ENCODE measurements around the gene GOT2. TPM values are rescaled to one million over a fixed set of nuclear protein-coding genes. Genes with fewer than 3 reads are reported as not detected.
"Not testable (repeated sequence)": the region's sequence is repeated elsewhere in the genome, so short reads cannot be mapped to it uniquely, and the experiment has no call there.

Gene GOT2
- total RNA-seq, 1 donor from 2014 or later: 106 TPM

DNA sequence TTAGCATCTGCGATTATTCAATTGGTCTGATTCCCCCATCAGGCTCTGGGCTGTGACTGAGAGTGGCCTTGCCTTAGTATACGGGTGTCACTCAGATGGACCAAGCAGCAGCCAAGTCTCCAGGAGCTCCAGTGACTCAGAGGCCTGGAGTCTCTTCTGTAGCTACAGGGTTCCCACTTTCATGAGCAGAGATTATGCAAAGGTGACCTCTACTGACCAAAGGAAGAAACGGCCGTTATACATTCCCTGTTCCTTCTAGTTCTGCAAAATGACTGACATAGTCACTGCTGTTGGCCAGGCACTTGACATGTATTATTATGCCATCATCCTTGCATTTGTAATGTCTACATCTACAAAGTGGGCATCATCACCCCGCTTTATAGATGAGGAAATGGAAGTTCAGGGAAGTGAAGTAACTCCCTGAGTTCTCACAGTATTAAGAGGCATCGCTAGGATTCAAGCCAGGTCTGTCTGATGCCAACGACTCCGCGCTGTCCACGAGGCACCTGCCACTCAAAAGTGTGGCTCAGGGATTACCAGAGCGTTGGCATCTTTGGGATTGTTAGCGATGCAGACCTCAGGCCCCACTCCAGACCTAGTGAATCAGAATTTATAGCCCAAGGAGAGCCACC lies 72.8 kb downstream of the GOT2 start:
- no peaks in the 10 kb centered on the region for H3K79me2 ChIP-seq (ENCODE audit: insufficient read depth, low read length)
- H3K4me2 ChIP-seq (ENCODE audit: low read length): no peak overlapping the region
- Mint-ChIP-seq H3K27me3 (ENCODE audit: low read depth, unreplicated experiment) (peaks cover 3% of the 10 kb centered on the region), H3K27ac (ENCODE audit: unreplicated experiment) (peak overlapping the region; percentile 53), H3K4me1 (ENCODE audit: low read depth, unreplicated experiment) (peaks cover 4% of the 10 kb centered on the region), H3K36me3 (ENCODE audit: low read depth, unreplicated experiment) (no peaks in the 10 kb centered on the region), H3K4me3 (ENCODE audit: unreplicated experiment) (no peak overlapping the region), H3K9me3 (ENCODE audit: unreplicated experiment) (no peaks in the 10 kb centered on the region)
- DNase-seq (ENCODE audit: low read depth) (peak; percentile 77), FAIRE-seq (peak; percentile 95)
- H3K36me3 ChIP-seq (ENCODE audit: insufficient read depth, low read length): no peaks in the 10 kb centered on the region
- no peak overlapping the region for H3K27ac ChIP-seq (ENCODE audit: low read depth, low read length)
- no peaks in the 10 kb centered on the region for H3K9me3 ChIP-seq (ENCODE audit: insufficient read depth, low read depth, low read length)
- H3K4me1 ChIP-seq (ENCODE audit: insufficient read depth, low read length): no peaks in the 10 kb centered on the region
- H4K20me1 ChIP-seq (ENCODE audit: insufficient read depth, low read length): no peaks in the 10 kb centered on the region
- H3K4me3 ChIP-seq (ENCODE audit: insufficient read depth, low read depth, low read length): no peak overlapping the region
- no peak overlapping the region for H3K9ac ChIP-seq (ENCODE audit: low read length)
- TF ChIP-seq EZH2 (IDR thresholded peaks at IDR 0.05; ENCODE audit: insufficient read depth, low read length): no peak
- TF ChIP-seq, protein P1, sequence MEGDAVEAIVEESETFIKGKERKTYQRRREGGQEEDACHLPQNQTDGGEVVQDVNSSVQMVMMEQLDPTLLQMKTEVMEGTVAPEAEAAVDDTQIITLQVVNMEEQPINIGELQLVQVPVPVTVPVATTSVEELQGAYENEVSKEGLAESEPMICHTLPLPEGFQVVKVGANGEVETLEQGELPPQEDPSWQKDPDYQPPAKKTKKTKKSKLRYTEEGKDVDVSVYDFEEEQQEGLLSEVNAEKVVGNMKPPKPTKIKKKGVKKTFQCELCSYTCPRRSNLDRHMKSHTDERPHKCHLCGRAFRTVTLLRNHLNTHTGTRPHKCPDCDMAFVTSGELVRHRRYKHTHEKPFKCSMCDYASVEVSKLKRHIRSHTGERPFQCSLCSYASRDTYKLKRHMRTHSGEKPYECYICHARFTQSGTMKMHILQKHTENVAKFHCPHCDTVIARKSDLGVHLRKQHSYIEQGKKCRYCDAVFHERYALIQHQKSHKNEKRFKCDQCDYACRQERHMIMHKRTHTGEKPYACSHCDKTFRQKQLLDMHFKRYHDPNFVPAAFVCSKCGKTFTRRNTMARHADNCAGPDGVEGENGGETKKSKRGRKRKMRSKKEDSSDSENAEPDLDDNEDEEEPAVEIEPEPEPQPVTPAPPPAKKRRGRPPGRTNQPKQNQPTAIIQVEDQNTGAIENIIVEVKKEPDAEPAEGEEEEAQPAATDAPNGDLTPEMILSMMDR (IDR thresholded peaks at IDR 0.05; ENCODE audit: insufficient read depth, low read depth, low read length): peak; percentile 68
- H2AFZ ChIP-seq (ENCODE audit: low read depth, low read length): no peak overlapping the region
- no peaks in the 10 kb centered on the region for H3K27me3 ChIP-seq (ENCODE audit: insufficient read depth, low read length)

- not testable (repeated sequence) for H4K20me1 ChIP-seq (ENCODE audit: insufficient read depth, low read length); FAIRE-seq; H3K9ac ChIP-seq (ENCODE audit: low read length)
Measured at GRCh38 chr16:58659911-58660310, 74.2 kb downstream of the GOT2 start.

GRCh38 chr16:58658796-58659211 lies 75.3 kb downstream of the GOT2 start:
- Mint-ChIP-seq H3K4me1 (ENCODE audit: low read depth, unreplicated experiment) (peaks cover 4% of the 10 kb centered on the region), H3K36me3 (ENCODE audit: low read depth, unreplicated experiment) (no peaks in the 10 kb centered on the region), H3K27me3 (ENCODE audit: low read depth, unreplicated experiment) (peaks cover 7% of the 10 kb centered on the region), H3K4me3 (ENCODE audit: unreplicated experiment) (no peak overlapping the region), H3K9me3 (ENCODE audit: unreplicated experiment) (no peaks in the 10 kb centered on the region), H3K27ac (ENCODE audit: unreplicated experiment) (no peak overlapping the region)
- H4K20me1 ChIP-seq (ENCODE audit: insufficient read depth, low read length): no peaks in the 10 kb centered on the region
- no peak overlapping the region for H3K4me3 ChIP-seq (ENCODE audit: insufficient read depth, low read depth, low read length)
- FAIRE-seq: no peak
- no peaks in the 10 kb centered on the region for H3K4me1 ChIP-seq (ENCODE audit: insufficient read depth, low read length)
- no peaks in the 10 kb centered on the region for H3K27me3 ChIP-seq (ENCODE audit: insufficient read depth, low read length)
- no peak for DNase-seq (ENCODE audit: low read depth)
- no peaks in the 10 kb centered on the region for H3K36me3 ChIP-seq (ENCODE audit: insufficient read depth, low read length)
- H3K9ac ChIP-seq (ENCODE audit: low read length): no peak overlapping the region
- no peak overlapping the region for H3K4me2 ChIP-seq (ENCODE audit: low read length)
- no peak for TF ChIP-seq EZH2 (IDR thresholded peaks at IDR 0.05; ENCODE audit: insufficient read depth, low read length)
- TF ChIP-seq, protein P1 (IDR thresholded peaks at IDR 0.05; ENCODE audit: insufficient read depth, low read depth, low read length): no peak
- no peaks in the 10 kb centered on the region for H3K9me3 ChIP-seq (ENCODE audit: insufficient read depth, low read depth, low read length)
- no peak overlapping the region for H3K27ac ChIP-seq (ENCODE audit: low read depth, low read length)
- no peaks in the 10 kb centered on the region for H3K79me2 ChIP-seq (ENCODE audit: insufficient read depth, low read length)
- H2AFZ ChIP-seq (ENCODE audit: low read depth, low read length): no peak overlapping the region

More at GRCh38 chr16:58659911-58660310, 74.2 kb downstream of the GOT2 start:
- H3K36me3 ChIP-seq (ENCODE audit: insufficient read depth, low read length); H2AFZ ChIP-seq (ENCODE audit: low read depth, low read length); H3K4me1 ChIP-seq (ENCODE audit: insufficient read depth, low read length); H3K9me3 ChIP-seq (ENCODE audit: insufficient read depth, low read depth, low read length); H3K27me3 ChIP-seq (ENCODE audit: insufficient read depth, low read length); H3K4me1 Mint-ChIP-seq (ENCODE audit: low read depth, unreplicated experiment); H3K79me2 ChIP-seq (ENCODE audit: insufficient read depth, low read length); DNase-seq (ENCODE audit: low read depth); H3K4me3 Mint-ChIP-seq (ENCODE audit: unreplicated experiment); H3K4me3 ChIP-seq (ENCODE audit: insufficient read depth, low read depth, low read length); H3K27ac Mint-ChIP-seq (ENCODE audit: unreplicated experiment); H3K9me3 Mint-ChIP-seq (ENCODE audit: unreplicated experiment); H3K27ac ChIP-seq (ENCODE audit: low read depth, low read length); H3K36me3 Mint-ChIP-seq (ENCODE audit: low read depth, unreplicated experiment); H3K27me3 Mint-ChIP-seq (ENCODE audit: low read depth, unreplicated experiment); H3K4me2 ChIP-seq (ENCODE audit: low read length): not testable (repeated sequence)

Other genes starting within 250 kb of the GOT2 start
- 21.9 and 22.2 TPM in 2 replicates for gene NDRG4, start 234.2 kb downstream of the GOT2 start, total RNA-seq
- 6.7 and 7.4 TPM in 2 replicates for gene SETD6, start 218.8 kb downstream of the GOT2 start, total RNA-seq
- 181 and 212 TPM in 2 replicates for gene CNOT1, start 104.5 kb downstream of the GOT2 start, total RNA-seq
- 40.2 TPM in 2 replicates for gene SLC38A7, start 49.5 kb downstream of the GOT2 start, total RNA-seq